Mesenchymal stem cell (in vitro differentiated cells and primary cell): Measurements from ENCODE around the gene SF3B2.

Experiments
- DNase-seq: peaks from one replicate; pipeline ENCODE4 v3.0.0-alpha.2; 2013
- H2AFZ ChIP-seq: one replicate; pipeline ENCODE4 v1.6.1; 2013; ENCODE audit warnings: low read depth, mild to moderate bottlenecking, control low read depth, inconsistent platforms, low read length, moderate library complexity
- H2AK5ac ChIP-seq: 2 replicates; pipeline ENCODE4 v1.6.1; 2013; ENCODE audit warnings: low read length, moderate library complexity, mild to moderate bottlenecking, inconsistent platforms; ENCODE audit not compliant: severe bottlenecking
- H2BK120ac ChIP-seq: one replicate; pipeline ENCODE4 v1.6.1; 2013; ENCODE audit warnings: low read depth, mild to moderate bottlenecking, inconsistent platforms, low read length, moderate library complexity
- H2BK12ac ChIP-seq, 2 experiments: one replicate each; pipeline ENCODE4 v1.6.1; 2013; ENCODE audit warnings: inconsistent platforms in 2 of 2, low read length in 2 of 2, mild to moderate bottlenecking in 2 of 2, moderate library complexity in 2 of 2, control low read depth in 1 of 2
- H2BK15ac ChIP-seq: one replicate; pipeline ENCODE4 v1.6.1; 2013; ENCODE audit warnings: mild to moderate bottlenecking, low read depth, inconsistent platforms; ENCODE audit not compliant: poor library complexity, severe bottlenecking
- H2BK5ac ChIP-seq: 2 replicates; pipeline ENCODE4 v1.6.1; 2013; ENCODE audit warnings: low read depth, mild to moderate bottlenecking, low read length, control low read depth, inconsistent platforms; ENCODE audit not compliant: poor library complexity, severe bottlenecking
- H3K14ac ChIP-seq, 2 experiments: one replicate each; pipeline ENCODE4 v1.6.1; 2013; ENCODE audit warnings: inconsistent platforms in 2 of 2, low read length in 2 of 2, control low read depth in 1 of 2, mild to moderate bottlenecking in 1 of 2, moderate library complexity in 1 of 2
- H3K18ac ChIP-seq, 2 experiments: one replicate each; pipeline ENCODE4 v1.6.1; 2013; ENCODE audit warnings: inconsistent platforms in 2 of 2, low read length in 2 of 2, control low read depth in 1 of 2, low read depth in 1 of 2, mild to moderate bottlenecking in 1 of 2
- H3K23ac ChIP-seq, 2 experiments: one replicate each; pipeline ENCODE4 v1.6.1; 2013; ENCODE audit warnings: inconsistent platforms in 2 of 2, low read length in 2 of 2, mild to moderate bottlenecking in 2 of 2, moderate library complexity in 2 of 2, control low read depth in 1 of 2
- H3K27ac ChIP-seq: 2 replicates; pipeline ENCODE4 v1.5.1; 2013; ENCODE audit warnings: mild to moderate bottlenecking, moderate library complexity, low read length, control low read depth, inconsistent platforms; ENCODE audit not compliant: poor library complexity, severe bottlenecking
- H3K27me3 ChIP-seq, 2 experiments: 2 replicates each; pipeline versions ENCODE4 v1.6.1 to v1.7.0; 2013; ENCODE audit warnings: low read length in 2 of 2, mild to moderate bottlenecking in 2 of 2, moderate library complexity in 2 of 2, control low read depth in 1 of 2, inconsistent platforms in 1 of 2; ENCODE audit not compliant: control insufficient read depth in 1 of 2, insufficient read depth in 1 of 2
- H3K36me3 ChIP-seq, 2 experiments: 2 replicates each; pipeline versions ENCODE4 v1.6.1 to v1.7.0; 2013; ENCODE audit warnings: low read length in 2 of 2, control low read depth in 1 of 2, inconsistent platforms in 1 of 2, low read depth in 1 of 2, mild to moderate bottlenecking in 1 of 2; ENCODE audit not compliant: insufficient read depth in 2 of 2, control insufficient read depth in 1 of 2
- H3K4ac ChIP-seq, 2 experiments: one replicate each; pipeline ENCODE4 v1.6.1; 2013; ENCODE audit warnings: inconsistent platforms in 2 of 2, low read length in 2 of 2, mild to moderate bottlenecking in 2 of 2, moderate library complexity in 2 of 2, control low read depth in 1 of 2, low read depth in 1 of 2
- H3K4me1 ChIP-seq: 2 replicates; pipeline ENCODE4 v1.6.1; 2013; ENCODE audit warnings: low read depth, low read length, control low read depth; ENCODE audit not compliant: control insufficient read depth, insufficient read depth
- H3K4me2 ChIP-seq: 2 replicates; pipeline ENCODE4 v1.6.1; 2013; ENCODE audit warnings: low read length, mild to moderate bottlenecking, inconsistent platforms; ENCODE audit not compliant: poor library complexity, severe bottlenecking
- H3K4me3 ChIP-seq, 2 experiments: 2 replicates each; pipeline versions ENCODE4 v1.5.1 to v1.7.0; 2013; ENCODE audit warnings: low read length in 2 of 2, mild to moderate bottlenecking in 2 of 2, control low read depth in 1 of 2, low read depth in 1 of 2; ENCODE audit not compliant: insufficient read depth in 1 of 2
- H3K79me1 ChIP-seq: replicated peaks from 2 replicates; pipeline ENCODE4 v1.6.1; 2013; ENCODE audit warnings: mild to moderate bottlenecking, control low read depth, low read length, inconsistent platforms; ENCODE audit not compliant: poor library complexity, severe bottlenecking
- H3K9ac ChIP-seq: 2 replicates; pipeline ENCODE4 v1.7.0; 2013; ENCODE audit warnings: mild to moderate bottlenecking, low read length, moderate library complexity
- H3K9me3 ChIP-seq: 2 replicates; pipeline ENCODE4 v1.7.0; 2013; ENCODE audit warnings: mild to moderate bottlenecking, low read length; ENCODE audit not compliant: control insufficient read depth
- H4K8ac ChIP-seq: one replicate; pipeline ENCODE4 v1.6.1; 2013; ENCODE audit warnings: inconsistent platforms, mild to moderate bottlenecking, low read length, moderate library complexity
- H4K91ac ChIP-seq: one replicate; pipeline ENCODE4 v1.6.1; 2013; ENCODE audit warnings: mild to moderate bottlenecking, low read length, inconsistent platforms
- WGBS: methylation state at CpG from one replicate; pipeline ENCODE4 v1.1.7; 2013; ENCODE audit warnings: mixed read lengths; 5-methylcytosine and 5-hydroxymethylcytosine counted together

The SF3B2 gene

DNA sequence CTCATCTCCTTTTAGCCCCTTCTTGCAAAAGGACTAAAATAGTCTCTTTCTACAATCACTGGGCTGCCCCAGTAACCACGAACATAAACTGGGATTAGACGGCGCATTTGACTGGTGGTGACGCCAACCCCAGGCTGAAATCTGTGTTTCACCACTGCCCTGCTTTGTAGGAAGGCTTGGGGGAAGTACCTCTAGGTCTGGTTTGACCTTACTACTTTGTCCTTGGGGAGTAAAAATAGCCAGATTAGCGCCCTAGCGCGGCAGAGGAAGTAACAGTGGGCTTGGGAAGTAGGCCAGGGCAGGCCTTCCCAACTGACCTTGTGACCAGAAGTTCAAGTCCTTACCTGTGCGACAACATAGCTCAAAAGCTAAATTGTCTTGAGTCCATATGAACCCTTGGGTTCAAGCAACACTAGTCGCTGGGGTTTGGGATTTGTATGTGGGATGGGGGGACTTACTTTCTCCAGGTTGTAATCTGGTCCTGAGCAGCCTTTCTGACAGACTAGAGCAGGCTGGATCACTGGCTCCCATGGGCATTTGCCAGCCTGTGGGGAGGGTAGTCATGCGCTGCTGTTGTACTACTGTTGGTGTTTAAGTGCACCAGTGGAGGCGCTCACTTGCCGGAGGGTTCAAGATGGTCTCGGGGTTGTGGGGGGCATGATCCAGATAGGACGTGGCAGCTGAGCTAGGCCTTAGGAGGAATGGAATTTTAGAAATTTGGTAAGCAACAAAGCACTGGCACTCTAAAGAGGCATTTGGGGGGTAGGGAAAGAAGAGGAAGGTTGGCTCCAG, 17.0 kb downstream of the SF3B2 start:
- Histone ChIP-seq H3K9ac (peak overlapping the region; percentile 89), H3K14ac (peak overlapping the region in 1 of 2 experiments; percentile 39), H2AFZ (no peak overlapping the region), H4K8ac (peak overlapping the region; percentile 55), H3K79me1 (peaks cover 9% of the 10 kb centered on the region), H3K4me1 (peaks cover 13% of the 10 kb centered on the region), H3K4ac (peak overlapping the region; percentile 68 to 93), H2BK12ac (peak overlapping the region; percentile 69 to 90), H3K23ac (peak overlapping the region in 1 of 2 experiments; percentile 90), H4K91ac (peak overlapping the region; percentile 44), H3K27ac (peak overlapping the region; percentile 87), H3K4me3 (peak overlapping the region; percentile 72 to 97), H3K18ac (peak overlapping the region; percentile 79 to 84), H3K4me2 (peak overlapping the region; percentile 75), H3K27me3 (no peaks in the 10 kb centered on the region), H3K9me3 (no peaks in the 10 kb centered on the region), H2BK15ac (no peak overlapping the region), H2BK120ac (no peak overlapping the region), H2AK5ac (peak overlapping the region; percentile 96), H2BK5ac (peak overlapping the region; percentile 80), H3K36me3 (peaks cover 43 to 66% of the 10 kb centered on the region in 2 experiments)
- 74% methylated on average over 14 of the region's 14 CpGs for WGBS
- DNase-seq = peak; percentile 96

DNA sequence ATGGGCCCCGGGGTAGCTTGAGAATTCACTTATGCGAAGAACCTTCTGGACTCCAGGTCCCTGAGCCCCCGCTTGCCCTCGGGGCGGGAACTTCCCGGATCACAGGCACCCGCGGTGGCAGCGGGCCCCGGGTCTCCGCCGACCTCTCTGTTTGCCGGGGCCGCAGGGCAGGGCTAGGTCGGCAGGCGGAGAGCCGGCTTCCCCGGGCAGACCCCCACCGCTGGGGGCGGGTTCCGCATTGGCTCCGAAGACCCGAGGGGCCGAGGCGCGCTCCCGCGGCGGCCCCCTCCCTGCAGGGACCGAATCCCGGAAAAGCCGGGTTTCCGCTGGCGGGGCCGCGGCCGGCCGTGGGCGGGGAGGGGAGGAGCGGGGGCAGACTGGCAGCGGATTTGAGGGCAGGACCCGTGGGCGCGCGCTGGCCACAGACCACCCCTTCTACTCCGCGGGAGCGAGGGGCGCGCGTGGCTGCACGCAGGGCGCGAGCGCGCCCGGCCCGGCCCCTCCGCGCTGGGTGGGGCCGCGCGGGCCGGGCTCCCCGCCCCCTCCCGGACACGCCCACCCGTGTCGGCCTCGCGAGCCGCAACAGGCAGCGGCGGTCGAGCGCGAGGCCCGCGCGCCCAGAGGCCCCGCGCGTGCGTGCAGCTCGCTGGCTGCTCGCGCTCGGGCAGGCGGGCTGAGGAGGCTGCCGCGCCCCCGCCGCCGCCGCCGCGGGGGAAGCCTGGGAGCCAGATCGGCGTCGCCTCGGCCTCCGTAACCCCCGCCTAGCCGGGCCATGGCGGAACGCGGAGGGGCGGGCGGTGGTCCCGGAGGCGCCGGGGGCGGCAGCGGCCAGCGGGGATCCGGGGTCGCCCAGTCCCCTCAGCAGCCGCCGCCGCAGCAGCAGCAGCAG, 17.8 kb downstream of the SF3B2 start, which contains the start of gene PACS1:
TSS of gene PACS1 (plus strand) at position 558 of the 889 bp plus-strand sequence. CDS start at position 773, 215 bp downstream.
- Histone ChIP-seq H3K9me3 (no peaks in the 10 kb centered on the region), H3K14ac (peak within 1 kb of the TSS; percentile 43 to 97), H3K27ac (peak within 1 kb of the TSS; percentile 87), H4K8ac (peak within 1 kb of the TSS; percentile 62), H3K9ac (peak within 1 kb of the TSS; percentile 89), H2AFZ (peak within 1 kb of the TSS; percentile 90), H2BK5ac (peak within 1 kb of the TSS; percentile 80), H3K79me1 (peaks cover 9% of the 10 kb centered on the region), H2AK5ac (peak within 1 kb of the TSS; percentile 96), H4K91ac (peak within 1 kb of the TSS; percentile 90), H3K23ac (peak within 1 kb of the TSS in 1 of 2 experiments; percentile 90), H2BK12ac (peak within 1 kb of the TSS; percentile 20 to 93), H3K18ac (peak within 1 kb of the TSS; percentile 86 to 98), H3K4me2 (peak within 1 kb of the TSS; percentile 81), H2BK15ac (peak within 1 kb of the TSS; percentile 85), H3K27me3 (no peaks in the 10 kb centered on the region), H2BK120ac (peak within 1 kb of the TSS; percentile 78), H3K4me3 (peak within 1 kb of the TSS; percentile 79 to 97), H3K36me3 (peaks cover 42 to 64% of the 10 kb centered on the region in 2 experiments), H3K4ac (peak within 1 kb of the TSS; percentile 68 to 98), H3K4me1 (peaks cover 13% of the 10 kb centered on the region)
- WGBS = 2% methylated on average over 43 of the region's 120 CpGs
- DNase-seq = peak; percentile 73

DNA sequence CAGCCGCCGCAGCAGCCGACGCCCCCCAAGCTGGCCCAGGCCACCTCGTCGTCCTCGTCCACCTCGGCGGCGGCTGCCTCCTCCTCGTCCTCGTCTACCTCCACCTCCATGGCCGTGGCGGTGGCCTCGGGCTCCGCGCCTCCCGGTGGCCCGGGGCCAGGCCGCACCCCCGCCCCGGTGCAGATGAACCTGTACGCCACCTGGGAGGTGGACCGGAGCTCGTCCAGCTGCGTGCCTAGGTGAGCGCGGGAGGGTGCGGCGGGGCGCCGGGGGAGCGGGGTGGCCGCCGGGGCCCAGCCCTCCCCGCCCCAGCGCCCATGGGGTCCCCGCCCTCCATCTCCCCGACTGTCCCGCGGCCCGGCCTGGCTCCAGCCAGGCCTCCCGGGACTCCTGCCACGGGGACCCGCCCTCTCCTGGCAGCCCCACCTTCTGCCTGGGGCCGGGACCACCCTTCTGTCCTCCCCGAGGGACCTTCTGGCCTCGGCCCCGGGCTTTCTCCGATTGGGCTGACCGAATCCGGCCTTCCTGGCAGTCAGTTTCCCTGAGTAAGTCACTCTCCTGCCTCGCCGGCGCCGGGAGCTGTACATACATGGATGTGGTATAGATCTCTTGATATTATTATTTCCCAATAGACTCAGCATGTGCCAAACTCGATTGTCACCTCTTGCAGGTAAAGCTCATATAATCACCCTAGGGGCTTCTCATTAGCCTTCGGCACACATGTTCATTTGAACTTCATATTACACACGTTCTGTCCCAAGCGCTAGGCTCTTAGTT, 18.6 kb downstream of the SF3B2 start:
- Histone ChIP-seq H3K79me1 (peaks cover 12% of the 10 kb centered on the region), H2AFZ (peak overlapping the region; percentile 90), H3K4me3 (peak overlapping the region; percentile 79 to 97), H2BK5ac (no peak overlapping the region), H3K23ac (peak overlapping the region in 1 of 2 experiments; percentile 90), H2AK5ac (no peak overlapping the region), H3K4ac (peak overlapping the region; percentile 65 to 98), H2BK120ac (peak overlapping the region; percentile 36), H2BK15ac (peak overlapping the region; percentile 85), H3K4me1 (peaks cover 13% of the 10 kb centered on the region), H3K14ac (peak overlapping the region; percentile 43 to 97), H3K18ac (peak overlapping the region; percentile 86 to 98), H3K27me3 (no peaks in the 10 kb centered on the region), H3K36me3 (peaks cover 42 to 55% of the 10 kb centered on the region in 2 experiments), H3K9me3 (no peaks in the 10 kb centered on the region), H3K27ac (peak overlapping the region; percentile 16), H4K8ac (peak overlapping the region; percentile 62), H4K91ac (peak overlapping the region; percentile 90), H3K9ac (peak overlapping the region; percentile 78), H3K4me2 (peak overlapping the region; percentile 81), H2BK12ac (peak overlapping the region; percentile 12 to 93)
- WGBS = 3% methylated on average over 36 of the region's 60 CpGs
- DNase-seq = peak; percentile 56
